HEK293 (cell line): ENCODE data around the gene PRH1.

Experiments used
- AEBP2 ChIP-seq: fragments of 450-650 bp; formaldehyde crosslinking; IDR thresholded peaks from 2 replicates; pipeline ENCODE4 v1.5.1; 2016; ENCODE audit warnings: missing biosample characterization, missing genetic modification characterization, borderline replicate concordance
- CTCF ChIP-seq: fragments of 450-650 bp; formaldehyde crosslinking; IDR thresholded peaks from 2 replicates; pipeline ENCODE4 v1.5.1; 2016; ENCODE audit warnings: missing biosample characterization, missing genetic modification characterization
- GLIS2 ChIP-seq: fragments of 450-650 bp; formaldehyde crosslinking; IDR thresholded peaks from 2 replicates; pipeline ENCODE4 v1.5.1; 2016; ENCODE audit warnings: missing biosample characterization, missing genetic modification characterization
- KLF17 ChIP-seq: fragments of 450-650 bp; formaldehyde crosslinking; IDR thresholded peaks from 2 replicates; pipeline ENCODE4 v1.5.1; 2016; ENCODE audit warnings: missing biosample characterization, missing genetic modification characterization
- MYNN ChIP-seq: fragments of 450-650 bp; formaldehyde crosslinking; IDR thresholded peaks from 2 replicates; pipeline ENCODE4 v1.5.1; 2016; ENCODE audit warnings: missing biosample characterization, missing genetic modification characterization, borderline replicate concordance
- PRDM4 ChIP-seq: fragments of 450-650 bp; formaldehyde crosslinking; IDR thresholded peaks from 2 replicates; pipeline ENCODE4 v1.5.1; 2017; ENCODE audit warnings: missing biosample characterization, missing genetic modification characterization
- YY1 ChIP-seq: fragments of 450-650 bp; formaldehyde crosslinking; IDR thresholded peaks from 2 replicates; pipeline ENCODE4 v1.5.1; 2018; ENCODE audit warnings: missing biosample characterization, missing genetic modification characterization
- ZBTB11 ChIP-seq: fragments of 450-650 bp; formaldehyde crosslinking; conservative IDR thresholded peaks from 2 replicates; pipeline ENCODE4 v1.5.1; 2016; ENCODE audit warnings: low read depth, missing biosample characterization, missing genetic modification characterization
- ZFP69B ChIP-seq: fragments of 450-650 bp; formaldehyde crosslinking; IDR thresholded peaks from 2 replicates; pipeline ENCODE4 v1.5.1; 2016; ENCODE audit warnings: missing biosample characterization, missing genetic modification characterization
- ZNF169 ChIP-seq: fragments of 450-650 bp; formaldehyde crosslinking; IDR thresholded peaks from 2 replicates; pipeline ENCODE4 v1.5.1; 2016; ENCODE audit warnings: missing biosample characterization, missing genetic modification characterization
- ZNF501 ChIP-seq: fragments of 450-650 bp; formaldehyde crosslinking; IDR thresholded peaks from 2 replicates; pipeline ENCODE4 v1.5.1; 2016; ENCODE audit warnings: missing biosample characterization, missing genetic modification characterization
- ZNF692 ChIP-seq: fragments of 450-650 bp; formaldehyde crosslinking; IDR thresholded peaks from 2 replicates; pipeline ENCODE4 v1.5.1; 2016; ENCODE audit warnings: missing biosample characterization, missing genetic modification characterization

GRCh38 chr12:10863512-10864218 lies 20.4 kb downstream of the PRH1 start:
- TF ChIP-seq ZNF501 (tag by site-specific recombination) (no peak), GLIS2 (tag by site-specific recombination) (no peak), ZFP69B (no peak), ZNF692 (tag by site-specific recombination) (no peak), MYNN (tag by site-specific recombination) (no peak), CTCF (tag by site-specific recombination) (no peak), ZBTB11 (tag by site-specific recombination) (no peak), AEBP2 (no peak), KLF17 (tag by site-specific recombination) (no peak), PRDM4 (tag by site-specific recombination) (no peak), ZNF169 (tag by site-specific recombination) (no peak), YY1 (tag by site-specific recombination) (no peak)
